Mesothelial cell of epicardium (in vitro differentiated cells): ENCODE measurements around the gene AKR1E2. TPM values are rescaled to one million over a fixed set of nuclear protein-coding genes. Genes with fewer than 3 reads are reported as not detected.

Source experiments
- DNase-seq, 2 experiments: peaks; one replicate each; pipeline ENCODE4 v3.0.0; 2021; ENCODE audit warnings: low spot score in 2 of 2; ENCODE audit not compliant: unreplicated experiment in 2 of 2
- H3K27ac Mint-ChIP-seq: 2 replicates; pipeline ENCODE4 v1.8.0; 2021; ENCODE audit warnings: mixed read lengths
- H3K27me3 Mint-ChIP-seq: 2 replicates; pipeline ENCODE4 v1.8.0; 2021; ENCODE audit warnings: low read depth, mixed read lengths
- H3K36me3 Mint-ChIP-seq: 2 replicates; pipeline ENCODE4 v1.8.0; 2021; ENCODE audit warnings: mixed read lengths
- H3K4me1 Mint-ChIP-seq: 2 replicates; pipeline ENCODE4 v1.8.0; 2021; ENCODE audit warnings: mixed read lengths
- H3K4me3 Mint-ChIP-seq: 2 replicates; pipeline ENCODE4 v1.8.0; 2021; ENCODE audit warnings: mild to moderate bottlenecking, moderate library complexity, mixed read lengths
- H3K9me3 Mint-ChIP-seq: 2 replicates; pipeline ENCODE4 v1.8.0; 2021; ENCODE audit warnings: mixed read lengths
- CTCF ChIP-seq: fragments of 200-600 bp; sonication (generic); IDR thresholded peaks from one replicate; pipeline ENCODE4 v1.5.0; 2021; ENCODE audit warnings: antibody characterized with exemption; ENCODE audit not compliant: unreplicated experiment
- total RNA-seq: library from RNA; stranded (reverse); gene quantifications from 3 replicates; pipeline ENCODE4 v1.2.1, GENCODE V29; 2021

Gene AKR1E2
- total RNA-seq, 1 donor from 2014 or later = 8.4 TPM

DNA sequence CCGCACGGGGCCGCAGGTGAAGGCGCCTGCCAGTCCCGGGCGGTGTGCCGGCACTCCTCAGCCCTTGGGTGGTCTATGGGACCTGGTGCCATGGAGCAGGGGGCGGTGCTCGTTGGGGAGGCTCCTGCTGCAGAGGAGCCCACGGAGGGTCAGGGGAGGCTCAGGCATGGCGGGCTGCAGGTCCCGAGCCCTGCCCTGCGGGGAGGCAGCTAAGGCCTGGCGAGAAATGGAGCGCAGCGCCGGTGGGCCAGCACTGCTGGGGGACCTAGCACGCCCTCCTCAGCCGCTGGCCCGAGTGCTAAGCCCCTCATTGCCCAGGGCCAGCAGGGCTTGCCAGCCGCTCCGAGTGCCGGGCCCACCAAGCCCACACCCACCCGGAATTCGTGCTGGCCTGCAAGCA is 18.9 kb downstream of the AKR1E2 start:
- no peaks in the 10 kb centered on the region for H3K27me3 Mint-ChIP-seq
- H3K27ac Mint-ChIP-seq = no peak overlapping the region
- H3K36me3 Mint-ChIP-seq = peaks cover 7% of the 10 kb centered on the region
- no peak for DNase-seq
- no peak for TF ChIP-seq CTCF
- peaks cover 6% of the 10 kb centered on the region for H3K9me3 Mint-ChIP-seq
- H3K4me3 Mint-ChIP-seq = no peak overlapping the region
- peaks cover 13% of the 10 kb centered on the region for H3K4me1 Mint-ChIP-seq

- Mint-ChIP-seq H3K4me1 (peaks cover 16% of the 10 kb centered on the region), H3K4me3 (no peak overlapping the region), H3K27me3 (no peaks in the 10 kb centered on the region), H3K36me3 (peaks cover 7% of the 10 kb centered on the region), H3K9me3 (peaks cover 6% of the 10 kb centered on the region), H3K27ac (no peak overlapping the region)
- DNase-seq = no peak
- TF ChIP-seq CTCF = no peak
Observed at GRCh38 chr10:4845766-4846165, 19.8 kb downstream of the AKR1E2 start.

DNA sequence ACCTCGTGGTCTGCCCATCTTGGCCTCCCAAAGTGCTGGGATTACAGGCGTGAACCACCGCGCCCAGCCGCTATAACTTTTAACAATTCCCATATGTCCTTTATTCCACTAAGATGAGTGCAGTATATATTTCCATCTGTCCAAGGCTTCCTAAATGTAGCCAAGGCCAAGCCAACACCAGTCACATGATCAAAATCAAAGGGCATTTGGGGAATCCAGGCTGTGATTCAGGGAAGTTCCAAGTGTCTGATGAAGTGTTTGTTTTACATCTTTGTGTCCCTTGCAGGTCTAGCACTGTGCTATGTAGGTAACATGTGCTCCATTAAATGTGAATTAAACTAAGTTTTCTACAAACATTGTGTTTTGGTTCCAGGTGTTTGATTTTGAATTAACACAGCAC is 20.8 kb downstream of the AKR1E2 start:
- Mint-ChIP-seq H3K27ac (no peak overlapping the region), H3K4me3 (no peak overlapping the region), H3K36me3 (peaks cover 7% of the 10 kb centered on the region), H3K4me1 (peaks cover 16% of the 10 kb centered on the region), H3K9me3 (peaks cover 6% of the 10 kb centered on the region), H3K27me3 (no peaks in the 10 kb centered on the region)
- TF ChIP-seq CTCF = no peak
- no peak for DNase-seq

DNA sequence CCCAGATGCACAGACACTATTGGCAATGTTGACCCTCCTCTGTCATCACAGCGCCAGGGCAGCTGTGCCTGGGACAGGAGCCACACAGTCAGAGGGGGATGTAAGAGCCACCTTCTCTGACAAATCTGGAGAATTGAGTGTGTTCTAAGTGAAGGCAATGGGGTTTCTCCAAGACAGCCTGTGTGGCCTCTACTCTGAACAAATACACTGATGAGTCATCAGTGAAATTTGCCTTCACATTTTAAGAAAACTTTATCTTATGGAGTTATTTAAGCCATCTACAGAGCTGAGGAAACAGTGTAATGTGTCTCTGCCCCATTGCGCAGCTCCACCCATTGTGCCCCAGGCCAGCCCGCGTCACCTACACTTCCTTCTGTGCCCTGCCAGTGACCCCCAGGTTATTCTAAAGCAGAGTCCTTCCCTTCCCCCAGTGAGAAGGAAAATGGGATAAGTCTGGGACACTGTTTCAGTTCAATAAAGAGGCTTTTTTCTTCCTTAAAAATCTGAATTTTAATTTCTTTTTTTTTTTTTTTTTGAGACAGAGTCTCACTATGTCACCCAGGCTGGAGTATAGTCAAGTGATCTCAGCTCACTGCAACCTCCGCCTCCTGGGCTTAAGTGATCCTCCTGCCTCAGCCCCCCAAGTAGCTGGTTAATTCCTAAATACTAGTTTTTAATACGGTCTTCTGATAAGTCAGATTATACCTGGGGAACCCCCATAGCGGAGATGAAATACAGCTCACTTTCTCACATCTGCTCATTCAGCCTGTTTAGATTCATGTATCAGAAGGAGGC is 21.8 kb downstream of the AKR1E2 start:
- no peak overlapping the region for H3K4me3 Mint-ChIP-seq
- no peak for DNase-seq
- peaks cover 18% of the 10 kb centered on the region for H3K4me1 Mint-ChIP-seq
- no peak for TF ChIP-seq CTCF
- peak overlapping the region; percentile 83 for H3K27ac Mint-ChIP-seq
- peaks cover 6% of the 10 kb centered on the region for H3K9me3 Mint-ChIP-seq
- no peaks in the 10 kb centered on the region for H3K27me3 Mint-ChIP-seq
- peaks cover 7% of the 10 kb centered on the region for H3K36me3 Mint-ChIP-seq

DNA sequence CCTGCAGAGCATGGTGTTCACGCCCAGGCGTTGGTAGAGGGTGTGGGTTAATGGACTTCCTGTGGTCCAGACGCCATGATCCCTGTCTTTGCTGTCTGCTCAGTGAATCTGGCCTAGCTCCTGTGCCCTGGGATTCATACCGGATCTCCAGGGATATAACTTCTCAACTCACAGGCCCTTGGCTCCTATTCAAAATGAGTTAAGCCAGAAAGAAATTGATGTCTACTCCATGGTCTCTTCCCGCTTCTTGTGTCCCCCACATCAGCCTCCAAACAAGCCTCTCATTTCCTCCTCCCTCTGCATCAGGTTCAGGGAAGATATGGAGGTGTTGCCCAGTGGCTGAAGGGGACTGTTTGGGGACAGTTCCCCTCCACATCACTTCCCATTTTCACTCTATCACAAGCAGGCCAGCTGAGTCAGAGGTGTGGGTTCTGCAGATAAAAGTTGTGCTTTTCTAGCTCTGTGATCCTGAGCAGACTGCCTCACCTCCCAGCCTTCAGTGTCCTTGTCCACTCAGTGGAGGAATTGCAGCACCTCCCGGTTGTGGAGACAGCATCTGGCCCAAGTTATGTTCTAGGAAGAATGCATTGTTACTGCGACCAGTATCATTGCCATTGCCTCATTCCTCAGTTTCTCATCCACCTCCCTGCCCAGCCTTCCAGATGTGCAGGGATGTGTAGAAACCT is 22.5 kb downstream of the AKR1E2 start:
- Mint-ChIP-seq H3K27me3 (no peaks in the 10 kb centered on the region), H3K27ac (no peak overlapping the region)
- no peak for DNase-seq

More for the DNA sequence above, 22.5 kb downstream of the AKR1E2 start:
- TF ChIP-seq CTCF = no peak
- peaks cover 6% of the 10 kb centered on the region for H3K9me3 Mint-ChIP-seq
- peaks cover 7% of the 10 kb centered on the region for H3K36me3 Mint-ChIP-seq
- H3K4me3 Mint-ChIP-seq = no peak overlapping the region
- H3K4me1 Mint-ChIP-seq = peaks cover 24% of the 10 kb centered on the region
